Measurements from ENCODE around the gene FRYL. TPM values are rescaled to one million over a fixed set of nuclear protein-coding genes. Genes with fewer than 3 reads are reported as not detected.

The FRYL gene
- polyA plus RNA-seq, 1 donor from 2014 or later = 29.6 TPM

- Mint-ChIP-seq H3K36me3 (no peaks in the 10 kb centered on the region), H3K4me1 (no peaks in the 10 kb centered on the region), H3K4me3 (no peak overlapping the region), H3K27me3 (peaks cover 26% of the 10 kb centered on the region), H3K9me3 (no peaks in the 10 kb centered on the region), H3K27ac (peak overlapping the region in 1 of 3 donors; percentile 59)
Measured at GRCh38 chr4:48493452-48494100, 286.5 kb downstream of the FRYL start.

DNA sequence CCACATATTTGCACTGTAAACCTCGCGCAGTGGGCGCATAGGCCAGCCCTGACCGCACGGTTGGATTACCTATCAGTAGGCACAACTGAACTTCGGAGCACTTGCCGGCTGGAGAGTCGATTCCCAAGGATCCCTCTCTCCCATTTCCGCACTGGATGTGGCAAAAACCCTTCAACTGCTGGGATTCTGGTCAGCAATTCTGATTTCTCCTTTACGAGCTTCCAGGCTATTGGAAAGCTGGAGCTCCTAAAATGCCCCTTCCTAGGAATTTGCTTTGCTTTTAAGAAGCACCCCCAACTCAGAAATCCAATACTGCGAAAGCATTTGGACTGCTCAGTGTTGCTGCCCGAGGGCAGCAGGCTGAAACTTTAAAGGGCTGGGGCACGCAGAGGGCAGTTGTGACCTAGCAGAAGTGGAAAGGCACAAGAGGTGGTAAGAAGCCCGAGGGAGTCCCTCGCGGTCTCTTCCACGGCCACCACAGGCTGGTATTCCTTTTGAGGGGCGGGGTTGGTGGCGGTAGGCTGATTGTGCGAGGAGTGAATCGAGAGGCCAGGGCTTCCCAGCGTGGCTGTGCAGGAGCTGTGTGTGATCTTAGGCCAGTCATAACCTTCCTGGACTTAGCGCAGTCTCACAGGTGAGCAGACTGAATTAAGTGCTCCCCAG is 288.4 kb downstream of the FRYL start:
- Mint-ChIP-seq H3K9me3 (no peaks in the 10 kb centered on the region), H3K27me3 (peaks cover 40% of the 10 kb centered on the region), H3K4me3 (peak overlapping the region in 2 of 4 donors; percentile 46 to 56), H3K27ac (peak overlapping the region in 1 of 3 donors; percentile 31), H3K4me1 (peaks cover 0 to 3% (median 0%) of the 10 kb centered on the region in 3 donors), H3K36me3 (no peaks in the 10 kb centered on the region)

GRCh38 chr4:48490680-48491513 is 289.2 kb downstream of the FRYL start:
- no peaks in the 10 kb centered on the region for H3K36me3 Mint-ChIP-seq
- H3K4me1 Mint-ChIP-seq = peaks cover 0 to 3% (median 0%) of the 10 kb centered on the region in 3 donors
- peak overlapping the region in 1 of 4 donors; percentile 17 for H3K4me3 Mint-ChIP-seq
- H3K27me3 Mint-ChIP-seq = peaks cover 40% of the 10 kb centered on the region
- H3K27ac Mint-ChIP-seq = no peak overlapping the region
- H3K9me3 Mint-ChIP-seq = no peaks in the 10 kb centered on the region

- no peak within 1 kb of the TSS for H3K27ac Mint-ChIP-seq
- peaks cover 41% of the 10 kb centered on the region for H3K27me3 Mint-ChIP-seq
- peak within 1 kb of the TSS; percentile 5 to 68 (median 60) for H3K4me3 Mint-ChIP-seq
- peaks cover 0 to 3% (median 0%) of the 10 kb centered on the region in 3 donors for H3K4me1 Mint-ChIP-seq
- H3K9me3 Mint-ChIP-seq = no peaks in the 10 kb centered on the region
- H3K36me3 Mint-ChIP-seq = no peaks in the 10 kb centered on the region
Measured at GRCh38 chr4:48490012-48490679, 289.9 kb downstream of the FRYL start, which contains the start of gene ZAR1. Gene ZAR1, plus strand, starts transcription at chr4:48490252. Its CDS starts 40 bp downstream, at chr4:48490292.

DNA sequence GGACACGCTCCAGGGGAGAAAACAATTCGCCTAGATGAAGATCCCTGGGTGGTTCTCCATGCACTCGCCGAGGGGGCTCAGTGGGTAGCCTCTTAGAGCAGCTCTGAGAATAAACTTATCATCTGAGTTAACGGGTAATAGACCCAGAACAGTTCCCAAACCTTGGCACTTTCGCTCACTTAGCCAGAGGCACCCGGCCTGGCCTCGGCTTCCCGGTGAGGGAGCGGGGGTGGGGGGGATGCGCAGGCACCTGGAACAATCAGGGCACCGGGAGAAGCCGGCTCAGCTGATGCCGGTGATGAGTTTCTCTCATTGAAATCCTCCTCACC is 290.4 kb downstream of the FRYL start:
- peaks cover 46% of the 10 kb centered on the region for H3K27me3 Mint-ChIP-seq
- H3K27ac Mint-ChIP-seq = no peak overlapping the region

DNA sequence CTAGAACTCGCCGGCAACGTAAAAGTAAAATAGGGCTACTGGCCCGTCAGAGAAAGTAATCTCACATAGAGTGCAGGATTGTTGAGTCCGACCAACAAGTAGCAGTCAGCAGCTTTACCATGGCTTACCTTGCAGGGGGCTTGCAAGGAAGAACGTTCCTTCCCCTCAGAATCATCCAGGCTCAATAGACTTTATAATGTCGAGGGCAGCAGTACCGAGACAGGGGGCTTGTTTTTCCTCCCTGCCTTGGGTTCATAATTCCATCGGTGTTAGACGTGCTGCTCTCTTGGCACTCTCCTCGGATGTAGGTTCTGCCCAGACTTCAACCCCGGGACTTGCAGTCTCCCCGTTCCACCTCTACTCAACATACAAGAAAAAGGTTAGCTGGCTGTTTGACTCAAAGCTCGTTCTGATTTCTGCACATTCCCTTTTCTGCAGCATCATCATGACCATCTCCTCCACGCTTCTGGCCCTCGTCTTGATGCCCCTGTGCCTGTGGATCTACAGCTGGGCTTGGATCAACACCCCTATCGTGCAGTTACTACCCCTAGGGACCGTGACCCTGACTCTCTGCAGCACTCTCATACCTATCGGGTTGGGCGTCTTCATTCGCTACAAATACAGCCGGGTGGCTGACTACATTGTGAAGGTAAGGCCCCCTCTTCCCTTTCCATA is 295.4 kb downstream of the FRYL start:
- peaks cover 3 to 14% (median 11%) of the 10 kb centered on the region in 3 donors for H3K4me1 Mint-ChIP-seq
- H3K9me3 Mint-ChIP-seq = no peaks in the 10 kb centered on the region
- no peak overlapping the region for H3K27ac Mint-ChIP-seq
- peak overlapping the region in 3 of 4 donors; percentile 18 to 90 (median 66) for H3K4me3 Mint-ChIP-seq
- H3K27me3 Mint-ChIP-seq = peaks cover 62% of the 10 kb centered on the region
- no peaks in the 10 kb centered on the region for H3K36me3 Mint-ChIP-seq

More for the DNA sequence above, 290.4 kb downstream of the FRYL start:
- no peaks in the 10 kb centered on the region for H3K36me3 Mint-ChIP-seq
- H3K4me1 Mint-ChIP-seq = peaks cover 3 to 4% (median 3%) of the 10 kb centered on the region in 3 donors
- H3K9me3 Mint-ChIP-seq = no peaks in the 10 kb centered on the region
- peak overlapping the region; percentile 5 to 68 (median 60) for H3K4me3 Mint-ChIP-seq

GRCh38 chr4:48483777-48484493 is 296.1 kb downstream of the FRYL start:
- peaks cover 3 to 14% (median 11%) of the 10 kb centered on the region in 3 donors for H3K4me1 Mint-ChIP-seq
- no peaks in the 10 kb centered on the region for H3K36me3 Mint-ChIP-seq
- peaks cover 57% of the 10 kb centered on the region for H3K27me3 Mint-ChIP-seq
- H3K27ac Mint-ChIP-seq = no peak overlapping the region
- H3K4me3 Mint-ChIP-seq = peak overlapping the region in 3 of 4 donors; percentile 18 to 90 (median 66)
- no peaks in the 10 kb centered on the region for H3K9me3 Mint-ChIP-seq

GRCh38 chr4:48483006-48483776 is 296.9 kb downstream of the FRYL start, which contains the start of gene SLC10A4:
Gene SLC10A4, plus strand, starts transcription at chr4:48483343. Its CDS starts 219 bp downstream, at chr4:48483562.
- peak within 1 kb of the TSS; percentile 25 to 90 (median 74) for H3K4me3 Mint-ChIP-seq
- H3K36me3 Mint-ChIP-seq = peaks cover 2% of the 10 kb centered on the region
- H3K9me3 Mint-ChIP-seq = no peaks in the 10 kb centered on the region
- H3K27ac Mint-ChIP-seq = no peak within 1 kb of the TSS
- peaks cover 50% of the 10 kb centered on the region for H3K27me3 Mint-ChIP-seq
- peaks cover 3 to 14% (median 11%) of the 10 kb centered on the region in 3 donors for H3K4me1 Mint-ChIP-seq

- Mint-ChIP-seq H3K4me3 (no peak overlapping the region), H3K9me3 (no peaks in the 10 kb centered on the region), H3K27me3 (peaks cover 40% of the 10 kb centered on the region), H3K36me3 (peaks cover 2% of the 10 kb centered on the region), H3K4me1 (peaks cover 0 to 14% (median 11%) of the 10 kb centered on the region in 3 donors), H3K27ac (no peak overlapping the region)
Measured at GRCh38 chr4:48481581-48481980, 298.5 kb downstream of the FRYL start.

DNA sequence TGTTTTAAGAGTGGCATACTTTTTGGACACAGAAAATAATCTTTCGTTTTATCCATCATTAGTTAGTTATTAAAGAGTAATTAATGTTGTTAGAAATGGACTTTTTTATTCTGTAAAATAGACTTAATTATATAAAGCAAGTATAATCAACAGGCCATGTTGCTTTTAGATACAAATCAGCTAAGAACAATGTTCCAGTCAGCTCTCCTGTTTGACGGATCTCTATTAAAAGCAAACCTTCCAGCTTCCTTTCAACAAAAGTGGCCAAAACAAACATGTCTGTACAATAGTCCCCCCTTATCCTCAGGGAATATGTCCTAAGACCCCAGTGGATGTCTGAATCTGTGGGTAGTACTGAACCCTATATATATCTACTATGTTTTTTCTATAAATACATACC is 301.8 kb downstream of the FRYL start:
- Mint-ChIP-seq H3K4me3 (no peak overlapping the region), H3K36me3 (peaks cover 2% of the 10 kb centered on the region), H3K4me1 (peaks cover 0 to 4% (median 2%) of the 10 kb centered on the region in 3 donors), H3K9me3 (no peaks in the 10 kb centered on the region), H3K27me3 (peaks cover 24% of the 10 kb centered on the region), H3K27ac (no peak overlapping the region)

DNA sequence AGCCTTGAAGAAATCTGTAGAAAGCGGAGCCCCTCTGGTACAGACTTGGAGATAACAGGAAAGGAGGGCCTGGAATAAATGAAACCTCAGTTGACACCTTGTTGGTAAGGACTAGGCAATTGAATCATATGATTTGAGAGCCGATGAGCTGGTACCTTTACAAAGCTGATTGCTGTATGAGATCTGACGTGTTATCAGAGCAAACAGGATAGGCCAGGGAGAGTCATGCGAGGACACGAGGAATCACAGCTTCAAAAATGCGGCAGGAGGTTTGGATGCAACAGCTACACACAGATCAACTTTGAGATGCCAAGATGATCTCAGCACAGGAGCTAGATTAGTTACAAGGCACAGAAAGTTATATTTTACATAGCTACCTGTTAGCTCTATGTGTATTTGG is 304.3 kb downstream of the FRYL start:
- Mint-ChIP-seq H3K9me3 (peaks cover 0 to 2% (median 0%) of the 10 kb centered on the region in 3 donors), H3K27ac (no peak overlapping the region), H3K36me3 (peaks cover 2% of the 10 kb centered on the region), H3K4me1 (peaks cover 0 to 2% (median 0%) of the 10 kb centered on the region in 3 donors), H3K27me3 (peaks cover 4% of the 10 kb centered on the region), H3K4me3 (no peak overlapping the region)

DNA sequence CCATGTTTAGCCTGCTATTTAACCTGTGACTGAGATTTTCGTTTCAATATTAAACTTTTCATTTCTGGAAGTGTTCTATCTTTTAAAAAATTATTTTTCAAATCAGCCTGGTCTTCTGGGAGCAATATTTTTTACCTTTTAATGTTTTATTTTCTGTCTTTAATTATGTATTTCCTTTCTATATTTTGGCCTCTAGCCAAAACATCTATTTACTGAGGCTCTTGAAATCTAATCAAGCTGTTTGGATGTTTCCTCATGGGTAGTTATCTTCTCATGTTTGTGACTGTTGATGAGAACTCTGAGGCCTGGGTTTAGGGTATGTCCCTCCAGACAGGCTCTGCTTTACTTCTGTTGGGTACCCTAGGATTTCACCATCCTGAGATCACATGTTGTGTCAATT is 307.3 kb downstream of the FRYL start:
- H3K36me3 Mint-ChIP-seq = no peaks in the 10 kb centered on the region
- peaks cover 0 to 2% (median 0%) of the 10 kb centered on the region in 3 donors for H3K9me3 Mint-ChIP-seq
- H3K27ac Mint-ChIP-seq = no peak overlapping the region
- no peaks in the 10 kb centered on the region for H3K27me3 Mint-ChIP-seq
- H3K4me3 Mint-ChIP-seq = no peak overlapping the region
- H3K4me1 Mint-ChIP-seq = peaks cover 0 to 2% (median 0%) of the 10 kb centered on the region in 3 donors

DNA sequence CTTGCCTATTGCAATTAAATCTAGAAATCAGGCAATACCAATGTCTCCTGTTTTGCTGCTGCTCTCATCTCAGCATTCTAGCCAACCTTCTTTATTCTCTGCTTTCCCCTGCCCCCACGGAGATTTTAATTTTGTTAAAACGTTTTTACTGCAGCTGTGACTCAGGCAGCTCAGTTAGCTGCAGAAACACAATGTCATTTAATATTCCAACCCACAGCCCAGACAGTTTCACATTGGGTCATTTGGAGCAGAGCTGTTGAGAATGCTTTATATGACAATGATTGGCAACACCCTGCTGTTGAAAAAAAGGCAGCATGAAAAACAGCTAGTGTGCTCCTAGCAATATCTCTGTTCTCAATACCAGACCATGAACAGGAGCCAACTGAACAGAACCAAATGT is 309.5 kb downstream of the FRYL start:
- Mint-ChIP-seq H3K4me3 (no peak overlapping the region), H3K9me3 (peaks cover 0 to 2% (median 0%) of the 10 kb centered on the region in 3 donors), H3K4me1 (peaks cover 0 to 2% (median 0%) of the 10 kb centered on the region in 3 donors), H3K36me3 (no peaks in the 10 kb centered on the region), H3K27me3 (no peaks in the 10 kb centered on the region), H3K27ac (no peak overlapping the region)
